ENCODE data around the gene PRKCZ.
"Not testable (repeated sequence)": the region's sequence is repeated elsewhere in the genome, so short reads cannot be mapped to it uniquely, and the experiment has no call there.

Gene PRKCZ

GRCh38 chr1:2132222-2133038 lies 82.2 kb downstream of the PRKCZ start:
- Histone ChIP-seq H3K9me3 (ENCODE audit: low read length) (no peaks in the 10 kb centered on the region), H3K36me3 (ENCODE audit: insufficient read depth, low read length) (no peaks in the 10 kb centered on the region), H3K4me1 (ENCODE audit: insufficient read depth, low read length) (peaks cover 25% of the 10 kb centered on the region), H3K27ac (ENCODE audit: low read depth, low read length) (peak overlapping the region; percentile 74), H3K9ac (ENCODE audit: low read length) (peak overlapping the region; percentile 98), H3K4me3 (ENCODE audit: low read depth in 1 of 2, low read length in 2 of 2) (peak overlapping the region; percentile 22 to 66), H3K27me3 (ENCODE audit: control insufficient read depth in 1 of 2, insufficient read depth in 2 of 2, low read length in 2 of 2) (no peaks in the 10 kb centered on the region)

GRCh38 chr1:2133039-2133878 lies 83.0 kb downstream of the PRKCZ start:
- H3K4me1 ChIP-seq (ENCODE audit: insufficient read depth, low read length): peaks cover 25% of the 10 kb centered on the region
- no peaks in the 10 kb centered on the region for H3K9me3 ChIP-seq (ENCODE audit: low read length)

GRCh38 chr1:2133879-2134215 lies 83.6 kb downstream of the PRKCZ start:
- peak overlapping the region; percentile 37 to 52 for H3K4me3 ChIP-seq (ENCODE audit: low read depth in 1 of 2, low read length in 2 of 2)
- H3K4me1 ChIP-seq (ENCODE audit: insufficient read depth, low read length): peaks cover 25% of the 10 kb centered on the region

More at GRCh38 chr1:2133039-2133878, 83.0 kb downstream of the PRKCZ start:
- Histone ChIP-seq H3K9ac (ENCODE audit: low read length) (peak overlapping the region; percentile 98), H3K27ac (ENCODE audit: low read depth, low read length) (peak overlapping the region; percentile 96), H3K36me3 (ENCODE audit: insufficient read depth, low read length) (no peaks in the 10 kb centered on the region), H3K4me3 (ENCODE audit: low read depth in 1 of 2, low read length in 2 of 2) (peak overlapping the region; percentile 37 to 66), H3K27me3 (ENCODE audit: control insufficient read depth in 1 of 2, insufficient read depth in 2 of 2, low read length in 2 of 2) (no peaks in the 10 kb centered on the region)

GRCh38 chr1:2134266-2134620 lies 84.0 kb downstream of the PRKCZ start:
- no peak overlapping the region for H3K9ac ChIP-seq (ENCODE audit: low read length)
- H3K27ac ChIP-seq (ENCODE audit: low read depth, low read length): peak overlapping the region; percentile 96
- H3K4me1 ChIP-seq (ENCODE audit: insufficient read depth, low read length): peaks cover 25% of the 10 kb centered on the region
- no peak overlapping the region for H3K4me3 ChIP-seq (ENCODE audit: low read depth in 1 of 2, low read length in 2 of 2)
- no peaks in the 10 kb centered on the region for H3K36me3 ChIP-seq (ENCODE audit: insufficient read depth, low read length)
- H3K27me3 ChIP-seq (ENCODE audit: control insufficient read depth in 1 of 2, insufficient read depth in 2 of 2, low read length in 2 of 2): no peaks in the 10 kb centered on the region
- no peaks in the 10 kb centered on the region for H3K9me3 ChIP-seq (ENCODE audit: low read length)

More at GRCh38 chr1:2133879-2134215, 83.6 kb downstream of the PRKCZ start:
- H3K9ac ChIP-seq (ENCODE audit: low read length): peak overlapping the region; percentile 33
- peak overlapping the region; percentile 96 for H3K27ac ChIP-seq (ENCODE audit: low read depth, low read length)
- H3K9me3 ChIP-seq (ENCODE audit: low read length): no peaks in the 10 kb centered on the region
- no peaks in the 10 kb centered on the region for H3K27me3 ChIP-seq (ENCODE audit: control insufficient read depth in 1 of 2, insufficient read depth in 2 of 2, low read length in 2 of 2)
- H3K36me3 ChIP-seq (ENCODE audit: insufficient read depth, low read length): no peaks in the 10 kb centered on the region

- Histone ChIP-seq H3K36me3 (ENCODE audit: insufficient read depth, low read length) (no peaks in the 10 kb centered on the region), H3K4me1 (ENCODE audit: insufficient read depth, low read length) (peaks cover 25% of the 10 kb centered on the region), H3K27ac (ENCODE audit: low read depth, low read length) (peak overlapping the region; percentile 96), H3K9me3 (ENCODE audit: low read length) (no peaks in the 10 kb centered on the region), H3K4me3 (ENCODE audit: low read depth in 1 of 2, low read length in 2 of 2) (no peak overlapping the region), H3K9ac (ENCODE audit: low read length) (peak overlapping the region; percentile 29), H3K27me3 (ENCODE audit: control insufficient read depth in 1 of 2, insufficient read depth in 2 of 2, low read length in 2 of 2) (no peaks in the 10 kb centered on the region)
These were observed 84.6 kb downstream of the PRKCZ start for GRCh38 chr1:2134621-2135307.

GRCh38 chr1:2135441-2135841 lies 85.2 kb downstream of the PRKCZ start:
- Histone ChIP-seq H3K9me3 (ENCODE audit: low read length) (no peaks in the 10 kb centered on the region), H3K27me3 (ENCODE audit: control insufficient read depth in 1 of 2, insufficient read depth in 2 of 2, low read length in 2 of 2) (no peaks in the 10 kb centered on the region), H3K9ac (ENCODE audit: low read length) (peak overlapping the region; percentile 29), H3K36me3 (ENCODE audit: insufficient read depth, low read length) (no peaks in the 10 kb centered on the region), H3K4me1 (ENCODE audit: insufficient read depth, low read length) (peaks cover 25% of the 10 kb centered on the region), H3K4me3 (ENCODE audit: low read depth in 1 of 2, low read length in 2 of 2) (no peak overlapping the region), H3K27ac (ENCODE audit: low read depth, low read length) (peak overlapping the region; percentile 96)

GRCh38 chr1:2135941-2136340 lies 85.7 kb downstream of the PRKCZ start:
- Histone ChIP-seq H3K27ac (ENCODE audit: low read depth, low read length) (peak overlapping the region; percentile 96), H3K27me3 (ENCODE audit: control insufficient read depth in 1 of 2, insufficient read depth in 2 of 2, low read length in 2 of 2) (no peaks in the 10 kb centered on the region), H3K4me3 (ENCODE audit: low read depth in 1 of 2, low read length in 2 of 2) (no peak overlapping the region), H3K9ac (ENCODE audit: low read length) (no peak overlapping the region), H3K4me1 (ENCODE audit: insufficient read depth, low read length) (peaks cover 25% of the 10 kb centered on the region), H3K9me3 (ENCODE audit: low read length) (no peaks in the 10 kb centered on the region), H3K36me3 (ENCODE audit: insufficient read depth, low read length) (no peaks in the 10 kb centered on the region)

GRCh38 chr1:2136386-2137235 lies 86.4 kb downstream of the PRKCZ start:
- Histone ChIP-seq H3K4me1 (ENCODE audit: insufficient read depth, low read length) (peaks cover 25% of the 10 kb centered on the region), H3K27me3 (ENCODE audit: control insufficient read depth in 1 of 2, insufficient read depth in 2 of 2, low read length in 2 of 2) (no peaks in the 10 kb centered on the region), H3K9ac (ENCODE audit: low read length) (no peak overlapping the region), H3K9me3 (ENCODE audit: low read length) (no peaks in the 10 kb centered on the region), H3K4me3 (ENCODE audit: low read depth in 1 of 2, low read length in 2 of 2) (no peak overlapping the region), H3K36me3 (ENCODE audit: insufficient read depth, low read length) (no peaks in the 10 kb centered on the region), H3K27ac (ENCODE audit: low read depth, low read length) (no peak overlapping the region)

- Histone ChIP-seq H3K27me3 (ENCODE audit: control insufficient read depth in 1 of 2, insufficient read depth in 2 of 2, low read length in 2 of 2) (no peaks in the 10 kb centered on the region), H3K36me3 (ENCODE audit: insufficient read depth, low read length) (no peaks in the 10 kb centered on the region), H3K9me3 (ENCODE audit: low read length) (no peaks in the 10 kb centered on the region), H3K4me3 (ENCODE audit: low read depth in 1 of 2, low read length in 2 of 2) (no peak overlapping the region), H3K27ac (ENCODE audit: low read depth, low read length) (no peak overlapping the region), H3K4me1 (ENCODE audit: insufficient read depth, low read length) (peaks cover 19% of the 10 kb centered on the region), H3K9ac (ENCODE audit: low read length) (no peak overlapping the region)
These were observed 87.3 kb downstream of the PRKCZ start for GRCh38 chr1:2137257-2138121.

GRCh38 chr1:2139156-2139555 lies 88.9 kb downstream of the PRKCZ start:
- H3K4me3 ChIP-seq (ENCODE audit: low read depth in 1 of 2, low read length in 2 of 2); H3K27ac ChIP-seq (ENCODE audit: low read depth, low read length); H3K9me3 ChIP-seq (ENCODE audit: low read length); H3K36me3 ChIP-seq (ENCODE audit: insufficient read depth, low read length); H3K27me3 ChIP-seq (ENCODE audit: control insufficient read depth in 1 of 2, insufficient read depth in 2 of 2, low read length in 2 of 2); H3K9ac ChIP-seq (ENCODE audit: low read length): not testable (repeated sequence)
- H3K4me1 ChIP-seq (ENCODE audit: insufficient read depth, low read length): peaks cover 15% of the 10 kb centered on the region
